HepG2 (cell line): ENCODE data around the gene RAC3. TPM values are rescaled to one million over a fixed set of nuclear protein-coding genes. Genes with fewer than 3 reads are reported as not detected.

Experiments
- ATAD3A ChIP-seq: sonication (generic); formaldehyde crosslinking; IDR thresholded peaks from 2 replicates; pipeline ENCODE4 v1.4.0; 2020; ENCODE audit warnings: missing genetic modification reagents
- BORCS8-MEF2B ChIP-seq: sonication (generic); formaldehyde crosslinking; IDR thresholded peaks from 2 replicates; pipeline ENCODE4 v1.8.0; 2022; ENCODE audit warnings: mild to moderate bottlenecking, missing genetic modification reagents
- ELF1 ChIP-seq: sonication (generic); formaldehyde crosslinking; IDR thresholded peaks from 2 replicates; pipeline ENCODE4 v1.4.0; 2020; ENCODE audit warnings: missing genetic modification reagents
- FOXK2 ChIP-seq: fragments of 450-650 bp; IDR thresholded peaks from 2 replicates; pipeline ENCODE4 v1.6.1; 2016
- HDAC1 ChIP-seq: sonication (generic); formaldehyde crosslinking; IDR thresholded peaks from 2 replicates; pipeline ENCODE4 v1.5.1; 2020; ENCODE audit warnings: mild to moderate bottlenecking, missing genetic modification reagents
- HNF4G ChIP-seq, 2 experiments: sonication (generic) in 1 of 2; formaldehyde crosslinking in 1 of 2; IDR thresholded peaks; 2 replicates each; pipeline versions ENCODE4 v1.4.0 to v1.6.1; 2011 to 2020; ENCODE audit warnings: borderline replicate concordance in 2 of 2, low read depth in 2 of 2, mild to moderate bottlenecking in 2 of 2, low read length in 1 of 2, missing genetic modification reagents in 1 of 2, moderate library complexity in 1 of 2
- KLF15 ChIP-seq: sonication (generic); formaldehyde crosslinking; IDR thresholded peaks from 2 replicates; pipeline ENCODE4 v1.8.1; 2023; ENCODE audit warnings: borderline replicate concordance, mild to moderate bottlenecking, inconsistent platforms, missing genetic modification reagents, mixed read lengths
- KLF6 ChIP-seq: IDR thresholded peaks from 2 replicates; pipeline ENCODE4 v1.8.0; 2016; ENCODE audit warnings: missing biosample characterization, missing genetic modification reagents
- MAFK ChIP-seq, 2 experiments: IDR thresholded peaks in 1 of 2; conservative IDR thresholded peaks in 1 of 2; 2 replicates each; pipeline ENCODE4 v1.6.1; 2011; ENCODE audit warnings: improper control_type of control experiment in 2 of 2, low read length in 2 of 2
- NRL ChIP-seq: sonication (generic); formaldehyde crosslinking; IDR thresholded peaks from 2 replicates; pipeline ENCODE4 v1.5.0; 2020; ENCODE audit warnings: missing genetic modification reagents, mild to moderate bottlenecking, moderate library complexity, borderline replicate concordance
- SIN3B ChIP-seq: fragments of 150-350 bp; IDR thresholded peaks from 2 replicates; pipeline ENCODE4 v1.6.1; 2014; ENCODE audit warnings: low read length
- SRSF4 ChIP-seq: fragments of 200-400 bp; formaldehyde crosslinking; IDR thresholded peaks from one replicate; pipeline ENCODE4 v1.6.1; 2018; ENCODE audit warnings: mild to moderate bottlenecking, low read depth, low read length, moderate library complexity; ENCODE audit not compliant: poor library complexity, severe bottlenecking
- TEAD2 ChIP-seq: sonication (generic); formaldehyde crosslinking; IDR thresholded peaks from 2 replicates; pipeline ENCODE4 v1.9.0; 2021; ENCODE audit warnings: missing genetic modification reagents
- XRCC5 ChIP-seq: fragments of 200-400 bp; formaldehyde crosslinking; optimal IDR thresholded peaks from 2 replicates; pipeline ENCODE3; 2017; ENCODE audit warnings: mild to moderate bottlenecking, low read length
- ZFP36L2 ChIP-seq: sonication (generic); formaldehyde crosslinking; IDR thresholded peaks from 2 replicates; pipeline ENCODE4 v1.4.0; 2020; ENCODE audit warnings: missing genetic modification reagents
- ZNF136 ChIP-seq: sonication (generic); formaldehyde crosslinking; IDR thresholded peaks from 2 replicates; pipeline ENCODE4 v1.8.1; 2022; ENCODE audit warnings: low read depth, mild to moderate bottlenecking, moderate library complexity, missing genetic modification reagents
- ZNF274 ChIP-seq: sonication (generic); formaldehyde crosslinking; IDR thresholded peaks from 2 replicates; pipeline ENCODE4 v1.5.1; 2020; ENCODE audit warnings: mild to moderate bottlenecking, missing genetic modification reagents
- ZNF30 ChIP-seq: sonication (generic); formaldehyde crosslinking; IDR thresholded peaks from 2 replicates; pipeline ENCODE4 v1.5.0; 2020; ENCODE audit warnings: mild to moderate bottlenecking, missing genetic modification reagents
- ZNF562 ChIP-seq: sonication (generic); formaldehyde crosslinking; IDR thresholded peaks from 2 replicates; pipeline ENCODE4 v1.8.0; 2022; ENCODE audit warnings: missing genetic modification reagents, borderline replicate concordance
- ZNF713 ChIP-seq: sonication (generic); formaldehyde crosslinking; IDR thresholded peaks from 2 replicates; pipeline ENCODE4 v1.4.0; 2020; ENCODE audit warnings: mild to moderate bottlenecking, missing genetic modification reagents
- ZNF724P ChIP-seq: sonication (generic); formaldehyde crosslinking; IDR thresholded peaks from 2 replicates; pipeline ENCODE4 v1.8.0; 2022; ENCODE audit warnings: missing genetic modification reagents, borderline replicate concordance
- polyA plus RNA-seq, 8 experiments: library from polyadenylated mRNA; depleted of rRNA in 3 of 8; stranded (reverse) in 7 of 8; unstranded in 1 of 8; fragments of >200 nt; fragmentation: Illumina TruSeq in 4 of 8; extraction: Trizol in 4 of 8; gene quantifications; 2 replicates each; pipeline versions ENCODE4 v1.2.1 to v1.2.3, GENCODE V29; 2011 to 2016; ENCODE audit warnings: low read depth in 4 of 8, missing spikeins in 1 of 8, mixed read lengths in 1 of 8; ENCODE audit not compliant: insufficient read depth in 1 of 8
- total RNA-seq, 5 experiments: library from RNA; depleted of rRNA; stranded (reverse); fragments of >200 nt; fragmentation: Illumina TruSeq; extraction: Trizol; gene quantifications; 2 replicates each; pipeline ENCODE4 v1.2.3, GENCODE V29; 2016; ENCODE audit warnings: low read depth in 1 of 5
- TF ChIP-seq, protein P1 (sequence below): sonication (generic); formaldehyde crosslinking; IDR thresholded peaks from 2 replicates; pipeline ENCODE4 v1.8.0; 2022; ENCODE audit warnings: mild to moderate bottlenecking, missing genetic modification reagents, borderline replicate concordance
- TF ChIP-seq, protein P2 (sequence below): IDR thresholded peaks from 2 replicates; pipeline ENCODE4 v1.6.1; 2016; ENCODE audit warnings: mild to moderate bottlenecking
- TF ChIP-seq, protein P3 (sequence below): sonication (generic); formaldehyde crosslinking; IDR thresholded peaks from 2 replicates; pipeline ENCODE4 v1.8.1; 2023; ENCODE audit warnings: mild to moderate bottlenecking, inconsistent platforms, moderate library complexity, missing genetic modification reagents, borderline replicate concordance
- TF ChIP-seq, protein P4 (sequence below): sonication (generic); formaldehyde crosslinking; IDR thresholded peaks from 2 replicates; pipeline ENCODE4 v1.8.1; 2023; ENCODE audit warnings: mild to moderate bottlenecking, moderate library complexity, missing genetic modification reagents

Gene RAC3
- total and polyA plus RNA-seq, 2 of the 13 experiments (the other 11 are each of a cell fraction or from before 2014, with no cell fraction given), result 10.5 to 21.3 TPM

DNA sequence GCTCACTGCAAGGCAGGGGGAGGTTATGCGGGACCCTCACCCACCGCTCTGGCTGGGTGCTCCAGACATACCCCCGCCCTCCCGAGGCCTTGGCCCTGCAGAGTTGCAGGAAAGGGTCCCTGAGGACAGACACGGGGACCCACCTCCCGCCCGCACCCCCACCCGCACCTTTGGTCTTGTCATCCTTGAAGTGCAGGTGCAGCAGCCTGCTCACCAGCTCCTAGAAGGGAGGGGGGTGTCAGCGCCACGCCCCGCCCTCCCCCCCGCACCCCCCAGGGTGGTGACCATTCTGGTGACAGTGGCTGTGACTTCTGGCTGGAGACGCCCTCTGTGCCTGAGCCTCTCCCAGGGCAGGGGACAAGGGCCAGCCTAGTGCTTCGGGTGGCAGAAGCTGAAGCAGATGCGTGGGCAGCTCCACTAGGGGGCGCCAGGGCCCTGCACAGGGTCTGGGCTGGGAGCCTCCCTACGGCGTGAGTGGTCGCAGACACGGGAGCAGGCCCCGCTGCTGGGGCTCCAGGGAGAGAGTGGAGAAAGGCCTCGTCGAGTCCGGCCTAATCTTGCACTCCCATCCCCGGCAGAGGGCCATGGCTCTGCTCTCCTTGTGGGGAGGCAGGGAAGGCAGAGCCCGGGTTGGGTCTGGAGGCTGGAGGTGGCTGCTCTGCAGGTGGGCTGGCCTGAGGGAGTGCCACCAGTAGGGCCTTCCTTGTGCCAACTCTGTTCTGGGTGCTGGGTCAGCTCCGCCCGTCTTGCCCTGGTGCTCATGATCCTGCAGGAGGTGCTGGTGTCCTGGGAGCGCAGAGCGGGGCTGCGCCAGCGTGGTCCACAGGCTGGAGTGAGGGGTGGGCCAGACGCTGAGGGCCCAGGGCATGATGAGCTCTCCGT is 11.5 kb upstream of the RAC3 start (continued):
- TF ChIP-seq, protein P1, sequence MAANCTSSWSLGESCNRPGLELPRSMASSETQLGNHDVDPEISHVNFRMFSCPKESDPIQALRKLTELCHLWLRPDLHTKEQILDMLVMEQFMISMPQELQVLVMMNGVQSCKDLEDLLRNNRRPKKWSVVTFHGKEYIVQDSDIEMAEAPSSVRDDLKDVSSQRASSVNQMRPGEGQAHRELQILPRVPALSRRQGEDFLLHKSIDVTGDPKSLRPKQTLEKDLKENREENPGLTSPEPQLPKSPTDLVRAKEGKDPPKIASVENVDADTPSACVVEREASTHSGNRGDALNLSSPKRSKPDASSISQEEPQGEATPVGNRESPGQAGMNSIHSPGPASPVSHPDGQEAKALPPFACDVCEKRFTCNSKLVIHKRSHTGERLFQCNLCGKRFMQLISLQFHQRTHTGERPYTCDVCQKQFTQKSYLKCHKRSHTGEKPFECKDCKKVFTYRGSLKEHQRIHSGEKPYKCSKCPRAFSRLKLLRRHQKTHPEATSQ, result no peak
- no peak for TF ChIP-seq TEAD2 (CRISPR knock-in tag)
- no peak for TF ChIP-seq FOXK2
- TF ChIP-seq ZFP36L2 (CRISPR knock-in tag), result no peak
- TF ChIP-seq, protein P2, sequence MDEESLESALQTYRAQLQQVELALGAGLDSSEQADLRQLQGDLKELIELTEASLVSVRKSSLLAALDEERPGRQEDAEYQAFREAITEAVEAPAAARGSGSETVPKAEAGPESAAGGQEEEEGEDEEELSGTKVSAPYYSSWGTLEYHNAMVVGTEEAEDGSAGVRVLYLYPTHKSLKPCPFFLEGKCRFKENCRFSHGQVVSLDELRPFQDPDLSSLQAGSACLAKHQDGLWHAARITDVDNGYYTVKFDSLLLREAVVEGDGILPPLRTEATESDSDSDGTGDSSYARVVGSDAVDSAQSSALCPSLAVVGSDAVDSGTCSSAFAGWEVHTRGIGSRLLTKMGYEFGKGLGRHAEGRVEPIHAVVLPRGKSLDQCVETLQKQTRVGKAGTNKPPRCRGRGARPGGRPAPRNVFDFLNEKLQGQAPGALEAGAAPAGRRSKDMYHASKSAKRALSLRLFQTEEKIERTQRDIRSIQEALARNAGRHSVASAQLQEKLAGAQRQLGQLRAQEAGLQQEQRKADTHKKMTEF (CRISPR knock-in tag), result 0 out of 2 replicates have a peak, but pooled peaks have one; percentile 53
- TF ChIP-seq ATAD3A (CRISPR knock-in tag), result no peak
- TF ChIP-seq XRCC5, result peak; percentile 93
- TF ChIP-seq ZNF724P (CRISPR knock-in tag), result no peak
- TF ChIP-seq SRSF4, result no peak
- peak; percentile 12; the same call in 1 of the 2 replicates for TF ChIP-seq NRL (CRISPR knock-in tag)
- 0 out of 2 replicates have a peak, but pooled peaks have one; percentile 6 for TF ChIP-seq KLF6 (CRISPR knock-in tag)
- TF ChIP-seq ZNF30 (CRISPR knock-in tag), result no peak
- no peak for TF ChIP-seq ZNF136 (CRISPR knock-in tag)
- TF ChIP-seq BORCS8-MEF2B (CRISPR knock-in tag), result no peak
- no peak for TF ChIP-seq ZNF562 (CRISPR knock-in tag)
- no peak for TF ChIP-seq MAFK (conservative IDR thresholded peaks at IDR 0.05 in 1 of 2, IDR thresholded peaks at IDR 0.05 in 1 of 2; ENCODE audit: low read length in 2 of 2)
- 0 out of 2 replicates have a peak, but pooled peaks have one; percentile 10 for TF ChIP-seq ELF1
- TF ChIP-seq, protein P3, sequence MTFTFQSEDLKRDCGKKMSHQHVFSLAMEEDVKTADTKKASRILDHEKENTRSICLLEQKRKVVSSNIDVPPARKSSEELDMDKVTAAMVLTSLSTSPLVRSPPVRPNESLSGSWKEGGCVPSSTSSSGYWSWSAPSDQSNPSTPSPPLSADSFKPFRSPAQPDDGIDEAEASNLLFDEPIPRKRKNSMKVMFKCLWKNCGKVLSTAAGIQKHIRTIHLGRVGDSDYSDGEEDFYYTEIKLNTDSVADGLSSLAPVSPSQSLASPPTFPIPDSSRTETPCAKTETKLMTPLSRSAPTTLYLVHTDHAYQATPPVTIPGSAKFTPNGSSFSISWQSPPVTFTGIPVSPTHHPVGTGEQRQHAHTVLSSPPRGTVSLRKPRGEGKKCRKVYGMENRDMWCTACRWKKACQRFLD (CRISPR knock-in tag), result 0 out of 2 replicates have a peak, but pooled peaks have one; percentile 6
- TF ChIP-seq, protein P4, sequence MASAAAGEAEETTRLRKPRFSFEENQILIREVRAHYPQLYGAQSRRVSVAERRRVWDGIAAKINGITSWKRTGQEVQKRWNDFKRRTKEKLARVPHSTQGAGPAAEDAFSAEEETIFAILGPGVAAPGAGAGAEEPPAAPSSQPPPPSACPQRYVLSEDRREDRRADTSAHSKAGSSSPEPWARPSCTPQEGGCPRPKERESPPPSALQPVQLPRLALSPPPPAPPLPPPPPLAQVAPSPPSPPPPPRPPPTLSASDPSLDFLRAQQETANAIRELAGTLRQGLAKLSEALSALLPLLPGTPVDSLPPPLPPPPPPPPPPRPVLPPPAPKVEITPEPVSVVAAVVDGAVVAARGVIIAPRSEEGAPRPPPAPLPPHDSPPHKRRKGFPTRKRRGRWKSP, result no peak
- TF ChIP-seq HDAC1, result peak; percentile 57
- no peak for TF ChIP-seq SIN3B
- TF ChIP-seq KLF15, result no peak
- no peak for TF ChIP-seq ZNF274 (CRISPR knock-in tag)
- no peak for TF ChIP-seq HNF4G (IDR thresholded peaks at IDR 0.05; ENCODE audit: borderline replicate concordance, low read depth, low read length)
- TF ChIP-seq HNF4G (CRISPR knock-in tag; IDR thresholded peaks at IDR 0.05; ENCODE audit: borderline replicate concordance, low read depth), result no peak
- no peak for TF ChIP-seq ZNF713 (CRISPR knock-in tag)
